ENCODE data around the gene RIPK3.

Gene RIPK3

GRCh38 chr14:24334431-24335291, 5.1 kb downstream of the RIPK3 start, which contains the start of gene ADCY4:
ADCY4 (minus strand) TSS chr14:24335071; CDS start chr14:24334652, 419 bp downstream.
- TF ChIP-seq CTCF (IDR thresholded peaks at IDR 0.05; ENCODE audit: control extremely low read depth, extremely low read depth, low read depth, missing control alignments): no peak
- no peak for DNase-seq (ENCODE audit: extremely low spot score)
- ChIA-PET CTCF (interaction anchor here (1.1 to 21.9 kb wide), 17 partner anchors 11 to 125 kb away, joined by 3 to 629 read pairs (median 17); partner anchors contain the start of genes CBLN3, CIDEB, KHNYN and LTB4R), POLR2A (interaction anchor here (0.6 kb wide), 1 partner anchor 68 kb away, joined by 5 read pairs; no protein-coding TSS in a partner anchor)

GRCh38 chr14:24332268-24332993, 7.4 kb downstream of the RIPK3 start:
- POLR2A ChIA-PET: interaction anchor here (0.9 to 1.4 kb wide), 3 partner anchors 97 to 105 kb away, joined by 3 to 10 read pairs (median 3); partner anchors contain the start of genes CBLN3 and KHNYN
- TF ChIP-seq CTCF (IDR thresholded peaks at IDR 0.05; ENCODE audit: control extremely low read depth, extremely low read depth, low read depth, missing control alignments): peak; percentile 73
- CTCF ChIA-PET: interaction anchor here (0.7 to 21.9 kb wide), 29 partner anchors 9 to 274 kb away, joined by 3 to 629 read pairs (median 14); partner anchors contain the start of genes CBLN3, CIDEB, KHNYN and LTB4R
- peak; percentile 91 for DNase-seq (ENCODE audit: extremely low spot score)

DNA sequence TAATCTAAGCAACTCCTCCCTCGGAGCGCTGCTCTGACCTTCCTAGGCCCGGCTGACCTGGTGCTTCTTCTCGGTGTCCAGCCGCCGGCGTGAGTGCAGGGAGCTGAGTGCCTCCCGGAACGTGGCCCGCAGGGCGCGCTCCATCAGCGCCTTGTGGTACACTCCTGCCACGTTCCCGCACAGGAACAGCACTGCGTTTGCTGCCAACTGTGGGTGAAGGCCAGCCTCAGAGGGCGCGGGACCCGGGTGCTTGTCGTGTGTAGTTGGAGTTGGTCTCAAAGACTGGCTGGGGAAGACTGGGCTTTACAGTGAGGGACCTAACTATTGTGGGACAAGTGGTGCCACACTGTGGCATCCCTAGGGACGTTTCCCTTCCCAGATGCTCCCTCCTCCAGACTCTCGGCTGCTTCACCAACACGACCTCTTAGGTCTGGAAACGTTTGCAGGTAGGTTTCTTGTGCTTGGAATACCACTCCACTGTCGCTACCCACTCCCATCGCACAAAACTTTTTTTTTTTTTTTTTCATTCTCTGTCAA, 8.0 kb downstream of the RIPK3 start:
- CTCF ChIA-PET: interaction anchor here (0.6 to 21.9 kb wide), 20 partner anchors 9 to 274 kb away, joined by 3 to 629 read pairs (median 18); partner anchors contain the start of genes CBLN3, CIDEB, KHNYN and LTB4R
- no peak for DNase-seq (ENCODE audit: extremely low spot score)
- POLR2A ChIA-PET: no interaction called here
- TF ChIP-seq CTCF (IDR thresholded peaks at IDR 0.05; ENCODE audit: control extremely low read depth, extremely low read depth, low read depth, missing control alignments): no peak

GRCh38 chr14:24330973-24331674, 8.7 kb downstream of the RIPK3 start:
- TF ChIP-seq CTCF (IDR thresholded peaks at IDR 0.05; ENCODE audit: control extremely low read depth, extremely low read depth, low read depth, missing control alignments): no peak
- ChIA-PET CTCF (interaction anchor here (0.6 to 21.9 kb wide), 12 partner anchors 10 to 248 kb away, joined by 3 to 629 read pairs (median 28); partner anchors contain the start of genes CBLN3, CIDEB, KHNYN and LTB4R), POLR2A (no interaction called here)
- DNase-seq (ENCODE audit: extremely low spot score): no peak

DNA sequence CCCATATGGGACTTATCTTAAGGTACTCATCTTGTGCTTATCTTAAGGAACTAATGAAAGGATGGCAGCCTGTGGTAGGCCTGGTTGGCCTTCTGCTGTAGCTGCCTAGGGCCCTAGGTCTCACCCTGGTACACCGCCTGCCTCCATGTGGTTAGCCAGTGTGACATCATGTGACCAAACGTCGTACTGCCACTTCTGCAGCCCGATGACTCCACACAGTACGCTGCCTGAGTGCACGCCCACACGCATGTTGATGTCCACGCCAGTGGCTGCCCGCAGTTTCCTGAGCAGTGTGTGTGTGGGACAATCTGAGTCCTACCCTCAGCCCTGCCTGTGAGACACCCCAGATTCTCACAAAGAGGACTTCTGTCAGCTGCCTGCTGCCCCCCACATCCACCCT, 10.1 kb downstream of the RIPK3 start:
- POLR2A ChIA-PET: no interaction called here
- CTCF ChIA-PET: interaction anchor here (1.1 to 21.9 kb wide), 9 partner anchors 11 to 112 kb away, joined by 3 to 629 read pairs (median 4); partner anchors contain the start of genes CBLN3, CIDEB, KHNYN and LTB4R2

More for the DNA sequence above, 10.1 kb downstream of the RIPK3 start:
- no peak for TF ChIP-seq CTCF (IDR thresholded peaks at IDR 0.05; ENCODE audit: control extremely low read depth, extremely low read depth, low read depth, missing control alignments)
- no peak for DNase-seq (ENCODE audit: extremely low spot score)

All from GM10248 (cell line).